AG08396 (cell line): ENCODE data around the gene ISM1.
A peak's percentile ranks its signal among the peaks of the same experiment; 100 is the strongest.
"Not testable (repeated sequence)": the region's sequence is repeated elsewhere in the genome, so short reads cannot be mapped to it uniquely, and the experiment has no call there.

ENCODE experiments used
- DNase-seq: peaks from one replicate; pipeline ENCODE4 v3.0.0; 2012; ENCODE audit warnings: low spot score, mixed read lengths

ISM1 gene

GRCh38 chr20:13221673-13222318 is 722 bp downstream of the ISM1 start:
- peak; percentile 88 for DNase-seq

DNA sequence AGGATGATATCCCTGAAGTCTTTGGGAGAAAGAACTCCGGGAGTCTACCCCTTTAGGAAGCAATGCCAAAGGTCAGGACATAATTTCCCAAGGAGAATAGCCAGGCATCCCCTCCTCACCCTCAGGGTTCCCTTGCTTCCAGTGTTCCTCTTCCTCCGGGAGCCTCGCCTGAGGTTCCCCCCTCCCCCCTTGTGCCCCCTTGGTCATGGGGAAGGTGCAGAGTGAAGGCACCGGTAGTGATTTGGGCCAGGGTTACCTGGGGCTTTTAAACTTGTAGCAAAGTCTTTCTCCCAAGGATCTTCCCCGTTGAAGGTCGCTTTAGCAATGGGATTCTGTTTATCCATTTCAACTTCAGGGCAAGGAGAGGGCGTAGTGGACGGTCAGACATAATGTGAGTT is 1.2 kb downstream of the ISM1 start:
- no peak for DNase-seq

DNA sequence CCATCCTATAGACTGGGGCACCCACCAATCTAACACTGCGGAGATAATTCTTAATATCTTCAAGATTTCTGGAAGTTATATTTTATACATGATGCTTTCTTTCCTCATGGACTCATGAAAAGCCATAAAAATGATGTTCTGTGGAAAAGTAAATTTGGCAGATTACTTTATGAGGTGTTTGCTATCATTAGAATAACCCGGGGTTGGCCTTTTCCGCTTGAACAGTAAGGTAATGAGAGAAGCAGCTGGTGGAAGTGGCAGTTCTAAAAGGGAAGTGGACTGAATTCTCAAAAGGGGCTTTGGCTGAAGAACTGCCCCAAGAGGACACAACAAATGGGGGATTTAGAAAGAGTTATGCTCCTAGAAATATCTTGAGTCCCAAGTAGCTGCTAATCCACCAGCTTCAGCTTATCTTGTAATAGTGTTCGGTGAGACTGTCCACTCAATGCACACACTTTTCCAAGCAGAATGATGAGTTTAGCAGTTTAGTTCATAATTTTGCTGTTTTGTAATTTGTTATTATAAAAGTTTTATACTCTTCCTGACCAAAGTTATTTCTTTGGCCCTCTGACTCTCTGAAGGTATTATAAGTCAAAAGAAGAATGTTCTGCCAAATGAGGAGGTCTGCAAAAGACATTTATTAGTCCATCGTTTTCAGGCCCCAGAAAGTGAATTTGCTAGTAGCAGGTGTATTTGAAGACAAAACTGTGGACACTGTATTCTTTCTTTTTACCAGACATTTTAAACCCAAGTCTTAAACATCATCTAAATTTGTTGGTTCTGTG is 2.9 kb downstream of the ISM1 start:
- DNase-seq, result no peak

GRCh38 chr20:13226367-13226766 is 5.3 kb downstream of the ISM1 start:
- DNase-seq, result no peak

DNA sequence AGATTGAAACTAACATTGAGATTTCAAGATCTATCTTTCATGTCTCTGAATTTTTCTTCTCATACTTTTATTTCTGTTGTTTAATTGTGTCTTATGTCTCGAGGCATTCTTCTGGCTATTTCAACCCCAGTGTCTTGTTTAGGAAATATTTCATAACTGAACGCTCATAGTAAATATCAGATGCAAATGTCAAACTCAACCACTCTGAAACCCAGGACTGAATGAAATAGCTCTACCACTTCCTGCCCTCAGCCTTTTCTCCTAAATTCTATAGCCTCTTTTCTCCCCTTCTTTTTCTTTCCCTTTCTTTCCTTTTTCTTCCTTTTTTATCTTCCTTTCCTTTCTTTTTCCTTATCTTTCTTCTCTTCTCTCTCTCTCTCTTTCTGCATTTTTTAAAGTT is 7.7 kb downstream of the ISM1 start:
- DNase-seq, result no peak

DNA sequence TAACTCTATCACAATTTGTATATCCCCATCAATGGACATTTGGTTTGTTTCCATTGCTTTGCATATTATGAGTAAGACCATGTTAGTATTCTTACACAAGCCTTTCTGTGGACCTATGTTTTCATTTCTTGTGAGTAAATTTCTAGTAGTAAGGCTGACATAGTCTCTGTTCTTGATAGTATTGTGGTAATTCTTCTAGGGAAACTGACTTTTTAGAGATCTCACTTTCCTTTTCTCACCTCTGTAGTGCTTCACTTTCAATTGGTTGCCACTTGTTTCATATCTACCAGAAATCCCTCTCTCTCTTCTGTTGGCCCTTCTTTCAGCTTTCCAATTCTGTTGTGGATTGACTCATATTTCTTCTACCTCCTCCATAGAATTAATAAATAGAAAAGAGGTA is 8.5 kb downstream of the ISM1 start:
- DNase-seq, result no peak

DNA sequence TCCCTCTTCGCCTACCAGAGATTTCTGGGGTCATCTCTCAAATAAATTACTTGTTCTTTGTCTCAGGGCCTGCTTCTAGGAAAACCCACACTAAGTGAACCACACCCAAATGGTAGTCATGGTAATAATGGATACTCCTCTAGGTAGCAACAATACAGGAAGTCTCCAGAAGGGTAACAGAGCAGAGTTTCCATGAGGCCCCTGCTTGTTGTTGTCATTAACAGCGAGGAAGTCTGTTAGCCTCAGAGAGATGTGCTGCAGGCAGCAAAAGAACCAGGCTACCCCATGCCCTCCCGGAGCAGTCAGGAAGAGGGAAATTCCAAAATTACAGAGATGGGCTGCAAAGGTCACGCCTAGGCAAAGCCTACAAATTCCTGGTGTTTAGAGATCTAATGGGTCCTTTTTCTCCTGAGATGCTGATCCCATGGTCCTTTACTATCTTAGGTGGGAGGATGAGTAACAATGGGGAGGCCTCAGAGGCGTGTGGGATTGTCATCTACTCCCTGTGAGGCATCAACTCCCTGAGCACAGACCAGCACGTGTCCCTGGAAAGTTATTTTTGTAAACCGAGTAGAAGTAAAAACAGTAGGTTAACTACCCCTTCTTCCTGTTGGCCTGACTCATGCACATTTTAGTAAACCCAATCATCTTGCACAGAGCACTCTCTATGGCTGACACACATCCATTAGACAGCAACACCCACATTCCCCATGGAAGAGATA is 10.1 kb downstream of the ISM1 start:
- DNase-seq, result peak; percentile 45

DNA sequence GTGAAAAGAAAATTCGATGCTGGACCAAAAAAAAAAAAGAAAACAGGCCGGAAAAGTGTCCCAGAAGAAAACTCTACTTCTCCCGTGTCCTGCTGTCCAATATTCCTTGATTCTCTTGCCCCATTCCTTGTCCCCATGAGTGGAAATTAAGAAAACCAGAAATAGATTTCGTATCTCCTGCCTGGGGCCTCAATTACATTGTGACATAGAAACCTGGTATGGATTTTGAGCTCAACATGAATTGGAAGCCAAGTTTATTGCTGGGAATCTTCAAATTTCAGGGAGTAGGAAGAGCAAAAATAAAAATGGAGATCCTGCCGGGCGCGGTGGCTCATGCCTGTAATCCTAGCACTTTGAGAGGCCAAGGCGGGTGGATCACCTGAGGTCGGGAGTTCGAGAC is 11.9 kb downstream of the ISM1 start:
- no peak for DNase-seq

DNA sequence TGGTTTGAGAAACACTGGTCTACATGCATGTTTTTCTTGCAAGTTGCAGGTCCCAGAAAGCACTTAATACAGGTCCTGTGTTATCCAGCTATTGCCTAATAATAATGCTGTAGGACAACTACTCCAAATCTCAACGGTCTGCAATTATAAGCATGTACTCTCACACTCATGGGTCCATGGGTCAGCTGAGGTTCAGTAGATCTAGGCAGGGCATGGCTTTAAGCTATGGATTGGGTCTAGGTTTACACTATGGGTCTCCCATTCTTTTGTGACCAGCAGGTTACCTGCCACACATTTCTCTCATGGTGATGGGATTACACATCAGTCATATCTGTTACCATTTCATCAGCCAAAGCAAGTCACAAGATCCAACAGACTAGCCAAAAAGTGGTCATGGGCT is 13.9 kb downstream of the ISM1 start:
- DNase-seq, result no peak

DNA sequence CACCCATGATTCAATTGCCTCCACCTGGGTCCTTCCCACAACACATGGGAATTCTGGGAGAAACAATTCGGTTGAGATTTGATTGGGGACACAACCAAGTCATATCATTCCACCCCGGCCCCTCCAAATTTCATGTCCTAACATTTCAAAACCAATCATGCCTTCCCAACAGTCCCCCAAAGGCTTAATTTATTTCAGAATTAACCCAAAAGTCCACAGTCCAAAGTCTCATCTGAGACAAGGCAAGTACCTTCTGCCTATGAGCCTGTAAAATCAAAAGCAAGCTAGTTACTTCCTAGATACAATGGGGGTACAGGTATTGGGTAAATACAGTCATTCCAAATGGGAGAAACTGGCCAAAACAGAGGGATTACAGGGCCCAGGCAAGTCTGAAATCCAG is 15.3 kb downstream of the ISM1 start:
- DNase-seq, result not testable (repeated sequence)

DNA sequence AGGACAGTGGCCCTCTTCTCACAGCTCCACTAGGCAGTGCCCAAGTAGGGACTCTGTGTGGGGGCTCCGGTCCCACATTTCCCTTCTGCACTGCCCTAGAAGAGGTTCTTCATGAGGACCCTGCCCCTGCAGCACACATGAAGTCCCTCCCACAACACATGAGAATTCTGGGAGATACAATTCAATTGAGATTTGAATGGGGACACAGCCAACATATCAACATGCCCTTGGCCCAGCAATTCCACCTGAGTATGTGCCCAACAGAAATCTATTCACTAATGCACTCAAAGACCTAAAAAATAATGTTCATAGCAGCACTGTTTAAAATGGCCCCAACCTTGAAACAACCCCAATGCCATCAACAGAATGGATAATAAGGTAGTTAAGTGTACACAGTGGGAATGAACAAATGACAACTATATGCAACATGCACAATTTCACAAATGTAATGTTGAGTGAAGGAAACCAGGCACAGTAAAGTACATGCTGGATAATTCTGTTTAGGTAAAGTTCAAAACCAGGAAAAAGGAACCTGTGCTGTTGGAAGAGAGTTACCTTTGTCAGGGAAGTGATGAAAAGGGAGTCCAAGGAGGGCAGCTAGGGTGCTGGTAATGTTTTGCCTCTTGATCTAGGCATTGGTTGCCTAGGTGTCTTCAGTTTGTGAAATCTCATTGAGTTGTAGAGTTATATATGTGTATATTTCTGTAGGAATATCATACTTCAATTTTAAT is 16.1 kb downstream of the ISM1 start:
- DNase-seq, result no peak

GRCh38 chr20:13238001-13238653 is 17.1 kb downstream of the ISM1 start:
- DNase-seq, result no peak

GRCh38 chr20:13243826-13244376 is 22.8 kb downstream of the ISM1 start:
- DNase-seq, result peak; percentile 23

DNA sequence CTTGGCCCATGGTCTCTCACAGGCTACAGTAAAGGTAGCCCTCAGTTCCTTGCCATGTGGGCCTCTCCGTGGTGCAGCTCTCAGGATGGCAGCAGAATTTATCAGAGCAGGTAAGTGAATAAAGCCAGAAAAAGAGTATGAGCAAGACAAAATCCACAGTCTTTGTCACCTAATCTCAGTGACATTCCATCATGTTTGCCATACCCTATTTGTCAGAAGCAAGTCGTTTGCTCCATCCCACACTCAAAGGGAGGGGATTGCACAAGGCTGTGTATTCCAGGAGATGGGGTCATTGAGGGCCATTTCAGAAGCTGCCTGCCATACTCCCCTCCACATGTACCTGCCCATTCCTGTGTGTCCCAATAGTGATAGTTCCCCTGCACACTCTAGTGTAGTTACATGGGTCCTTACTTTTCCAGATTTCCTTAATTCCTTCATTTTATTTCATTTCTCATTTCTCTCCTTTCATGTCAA is 24.2 kb downstream of the ISM1 start:
- no peak for DNase-seq

GRCh38 chr20:13249118-13249797 is 28.2 kb downstream of the ISM1 start:
- no peak for DNase-seq

GRCh38 chr20:13249798-13250170 is 28.7 kb downstream of the ISM1 start:
- no peak for DNase-seq

DNA sequence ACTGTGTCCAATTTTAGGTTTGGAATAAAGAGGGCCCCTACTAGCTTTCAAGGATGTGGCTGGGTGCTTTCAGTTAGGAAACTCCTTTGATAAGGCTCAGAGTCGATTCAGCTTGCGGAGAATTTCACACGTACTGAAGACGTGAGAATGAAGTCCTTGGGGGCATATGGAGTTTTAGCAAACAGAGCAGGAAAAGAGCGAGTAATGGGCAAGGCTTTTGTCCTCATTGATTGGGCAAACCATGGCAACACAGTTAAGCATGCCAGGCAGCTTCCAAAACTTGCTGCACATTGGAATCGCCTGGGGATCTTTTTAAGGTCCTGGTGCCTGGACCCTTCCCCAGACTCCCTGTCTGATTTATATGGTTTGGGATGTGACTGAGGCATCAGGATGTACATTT is 29.2 kb downstream of the ISM1 start:
- no peak for DNase-seq

GRCh38 chr20:13251106-13251903 is 30.2 kb downstream of the ISM1 start:
- DNase-seq, result no peak

DNA sequence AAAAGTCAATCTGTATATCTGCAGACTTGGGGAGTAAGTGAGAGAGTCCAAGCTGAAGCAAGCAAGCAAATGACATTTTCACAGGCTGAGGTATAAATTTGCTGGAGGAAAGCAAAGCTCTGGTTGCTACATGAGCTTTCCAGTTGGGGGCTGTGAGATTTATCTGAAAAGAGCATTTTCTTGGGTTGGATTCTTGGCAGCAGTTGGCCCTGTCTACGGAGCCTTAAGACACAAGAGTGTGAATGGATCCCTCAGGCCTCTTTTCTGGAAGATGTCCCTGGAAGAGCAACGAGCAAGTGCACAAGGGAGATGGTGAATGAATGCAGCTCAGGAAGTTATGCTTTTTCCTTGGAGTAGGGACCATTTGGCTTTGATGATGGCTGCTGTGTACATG is 30.8 kb downstream of the ISM1 start:
- no peak for DNase-seq

- DNase-seq, result no peak
Observed at GRCh38 chr20:13255356-13255755, 34.3 kb downstream of the ISM1 start.
